ENCODE measurements around the gene C11orf42. TPM values are rescaled to one million over a fixed set of nuclear protein-coding genes. Genes with fewer than 3 reads are reported as not detected.

C11orf42 gene, protein sequence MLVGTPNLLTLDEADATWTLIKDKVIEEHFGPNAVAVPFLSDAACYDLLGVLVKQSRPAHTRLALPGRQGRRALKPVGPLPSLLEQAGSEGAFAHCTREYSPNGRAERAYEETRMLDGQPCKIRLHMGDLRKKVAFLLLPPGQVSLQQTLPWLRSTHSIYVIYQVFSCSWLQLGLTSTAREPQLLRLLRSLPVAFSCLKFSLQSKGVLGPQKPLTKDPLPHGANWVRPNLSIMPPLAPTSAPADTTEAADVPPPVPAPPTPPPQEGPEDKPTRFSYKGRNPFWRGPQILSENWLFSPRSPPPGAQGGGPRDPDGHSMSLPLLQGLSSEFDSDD
- not detected for total RNA-seq

DNA sequence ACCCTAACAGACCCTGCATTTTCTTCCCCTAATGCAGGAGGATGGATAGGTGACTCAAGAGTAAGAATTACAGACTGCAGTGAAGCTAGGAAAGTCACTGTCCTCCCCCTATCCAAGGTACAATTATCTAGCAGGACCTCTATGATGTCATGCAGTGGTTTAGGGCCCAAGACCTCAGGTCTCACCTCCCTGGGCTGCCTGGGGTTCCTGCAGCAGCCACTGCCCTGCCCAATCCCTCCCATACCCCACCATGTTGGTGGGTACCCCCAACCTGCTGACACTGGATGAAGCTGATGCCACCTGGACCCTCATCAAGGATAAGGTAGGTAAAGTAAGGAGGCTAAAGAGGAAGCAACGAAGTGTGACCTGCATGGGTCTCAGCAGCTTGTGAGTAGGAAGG is at the start of gene C11orf42:
Gene C11orf42, plus strand, starts transcription at position 192 of the 400 bp plus-strand sequence. Its CDS starts 59 bp downstream, at position 251.
- Histone ChIP-seq H3K27ac (no peak within 1 kb of the TSS), H3K4me3 (no peak within 1 kb of the TSS), H3K36me3 (no peaks in the 10 kb centered on the region), H3K4me1 (no peaks in the 10 kb centered on the region), H3K9me3 (no peaks in the 10 kb centered on the region), H3K27me3 (no peaks in the 10 kb centered on the region)
- no peak for TF ChIP-seq POLR2A (IDR thresholded peaks at IDR 0.05)
- TF ChIP-seq, protein P1, sequence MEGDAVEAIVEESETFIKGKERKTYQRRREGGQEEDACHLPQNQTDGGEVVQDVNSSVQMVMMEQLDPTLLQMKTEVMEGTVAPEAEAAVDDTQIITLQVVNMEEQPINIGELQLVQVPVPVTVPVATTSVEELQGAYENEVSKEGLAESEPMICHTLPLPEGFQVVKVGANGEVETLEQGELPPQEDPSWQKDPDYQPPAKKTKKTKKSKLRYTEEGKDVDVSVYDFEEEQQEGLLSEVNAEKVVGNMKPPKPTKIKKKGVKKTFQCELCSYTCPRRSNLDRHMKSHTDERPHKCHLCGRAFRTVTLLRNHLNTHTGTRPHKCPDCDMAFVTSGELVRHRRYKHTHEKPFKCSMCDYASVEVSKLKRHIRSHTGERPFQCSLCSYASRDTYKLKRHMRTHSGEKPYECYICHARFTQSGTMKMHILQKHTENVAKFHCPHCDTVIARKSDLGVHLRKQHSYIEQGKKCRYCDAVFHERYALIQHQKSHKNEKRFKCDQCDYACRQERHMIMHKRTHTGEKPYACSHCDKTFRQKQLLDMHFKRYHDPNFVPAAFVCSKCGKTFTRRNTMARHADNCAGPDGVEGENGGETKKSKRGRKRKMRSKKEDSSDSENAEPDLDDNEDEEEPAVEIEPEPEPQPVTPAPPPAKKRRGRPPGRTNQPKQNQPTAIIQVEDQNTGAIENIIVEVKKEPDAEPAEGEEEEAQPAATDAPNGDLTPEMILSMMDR (IDR thresholded peaks at IDR 0.05): no peak
- DNase-seq: no peak
- intact Hi-C loops (cut with DNase I; ENCODE audit: low total_unique reads): no loop called here

DNA sequence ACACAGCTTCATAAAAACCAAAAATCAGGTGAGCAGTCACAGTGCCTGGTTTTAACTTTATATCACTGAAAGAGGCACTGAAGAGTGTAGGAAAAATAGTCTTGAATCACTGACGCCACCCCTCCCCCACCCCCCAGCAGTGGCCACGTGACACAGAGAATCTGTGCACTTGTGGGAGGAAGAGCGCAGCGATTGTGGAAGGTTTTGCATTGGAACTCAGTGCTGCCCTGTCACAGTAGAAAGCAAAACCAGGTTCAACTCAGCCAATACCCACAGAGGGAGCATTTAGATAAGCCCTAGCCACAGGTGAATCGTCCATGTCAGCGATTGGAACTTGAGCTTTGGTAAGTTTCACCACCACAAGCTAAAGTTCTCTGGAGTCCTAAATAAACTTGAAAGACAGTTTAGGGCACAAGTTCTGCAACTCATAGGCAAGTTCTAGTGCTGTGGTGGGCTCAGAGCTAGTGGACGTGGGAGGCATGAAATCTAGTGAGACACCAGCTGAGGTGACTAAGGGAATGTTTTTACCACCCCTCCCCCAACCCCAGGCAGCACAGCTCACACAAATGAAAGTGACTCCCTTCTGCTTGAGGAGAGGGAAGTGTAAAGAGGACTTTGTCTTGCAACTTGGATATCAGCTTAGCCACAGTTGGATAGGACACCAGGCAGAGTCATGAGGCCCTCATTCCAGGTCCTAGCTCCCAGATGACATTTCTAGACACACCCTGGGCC is 48.6 kb upstream of the C11orf42 start:
- DNase-seq: no peak
- TF ChIP-seq POLR2A (IDR thresholded peaks at IDR 0.05): no peak
- TF ChIP-seq, protein P1 (IDR thresholded peaks at IDR 0.05): no peak
- no peaks in the 10 kb centered on the region for H3K9me3 ChIP-seq
- H3K27ac ChIP-seq: no peak overlapping the region
- no peak overlapping the region for H3K4me3 ChIP-seq
- intact Hi-C loops (cut with DNase I; ENCODE audit: low total_unique reads): no loop called here
- H3K36me3 ChIP-seq: no peaks in the 10 kb centered on the region
- no peaks in the 10 kb centered on the region for H3K27me3 ChIP-seq
- no peaks in the 10 kb centered on the region for H3K4me1 ChIP-seq

DNA sequence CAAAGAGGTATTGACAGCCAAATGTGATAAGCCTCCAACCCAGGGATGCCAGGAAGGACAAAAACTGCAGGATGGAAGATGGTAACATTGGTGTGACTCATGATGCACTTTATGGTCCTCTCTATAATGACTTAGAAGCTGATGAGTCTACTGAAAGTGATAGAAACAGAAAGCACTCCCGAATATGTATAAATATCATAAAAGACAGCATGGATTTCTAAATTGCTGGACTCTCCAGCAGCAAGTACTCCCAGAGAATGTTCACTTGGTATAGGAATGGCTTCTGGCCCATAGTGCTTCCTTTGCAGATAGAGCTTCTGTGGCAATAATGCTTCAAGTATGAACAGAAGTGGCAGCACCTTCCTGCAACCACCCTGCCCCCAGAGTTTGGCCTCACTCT is 35.1 kb upstream of the C11orf42 start, which contains the start of gene OR52B2:
Gene OR52B2, minus strand, starts transcription at position 101 of the 400 bp plus-strand sequence. Its CDS starts 0 bp downstream, at position 101.
- no peaks in the 10 kb centered on the region for H3K36me3 ChIP-seq
- no peaks in the 10 kb centered on the region for H3K4me1 ChIP-seq
- intact Hi-C loops (cut with DNase I; ENCODE audit: low total_unique reads): no loop called here
- no peaks in the 10 kb centered on the region for H3K9me3 ChIP-seq
- H3K27ac ChIP-seq: no peak within 1 kb of the TSS
- TF ChIP-seq, protein P1 (IDR thresholded peaks at IDR 0.05): no peak
- no peak for TF ChIP-seq POLR2A (IDR thresholded peaks at IDR 0.05)
- H3K4me3 ChIP-seq: no peak within 1 kb of the TSS
- H3K27me3 ChIP-seq: no peaks in the 10 kb centered on the region
- DNase-seq: no peak

DNA sequence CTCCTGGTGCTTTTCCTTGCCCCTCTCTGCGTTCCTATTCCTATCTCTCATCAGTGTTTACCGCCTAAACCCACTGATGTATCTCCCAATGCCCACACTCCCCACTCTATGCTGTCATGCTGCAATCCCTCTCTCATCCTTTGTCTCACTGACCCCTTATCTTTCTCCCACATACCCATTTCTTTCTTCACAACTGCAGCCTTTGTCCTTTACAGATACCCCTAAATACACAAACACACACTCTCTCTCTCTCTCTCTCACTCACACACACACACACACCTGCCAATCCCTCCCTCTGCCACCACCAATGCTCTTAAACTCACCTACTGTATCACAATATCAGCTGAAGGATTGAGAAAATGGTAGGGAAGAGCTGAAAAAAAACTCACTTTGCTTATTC is 29.9 kb upstream of the C11orf42 start:
- Histone ChIP-seq H3K4me1 (no peaks in the 10 kb centered on the region), H3K9me3 (no peaks in the 10 kb centered on the region), H3K36me3 (no peaks in the 10 kb centered on the region), H3K4me3 (no peak overlapping the region), H3K27me3 (no peaks in the 10 kb centered on the region), H3K27ac (no peak overlapping the region)
- intact Hi-C loops (cut with DNase I; ENCODE audit: low total_unique reads): no loop called here
- DNase-seq: no peak
- TF ChIP-seq POLR2A (IDR thresholded peaks at IDR 0.05): no peak
- TF ChIP-seq, protein P1 (IDR thresholded peaks at IDR 0.05): no peak

DNA sequence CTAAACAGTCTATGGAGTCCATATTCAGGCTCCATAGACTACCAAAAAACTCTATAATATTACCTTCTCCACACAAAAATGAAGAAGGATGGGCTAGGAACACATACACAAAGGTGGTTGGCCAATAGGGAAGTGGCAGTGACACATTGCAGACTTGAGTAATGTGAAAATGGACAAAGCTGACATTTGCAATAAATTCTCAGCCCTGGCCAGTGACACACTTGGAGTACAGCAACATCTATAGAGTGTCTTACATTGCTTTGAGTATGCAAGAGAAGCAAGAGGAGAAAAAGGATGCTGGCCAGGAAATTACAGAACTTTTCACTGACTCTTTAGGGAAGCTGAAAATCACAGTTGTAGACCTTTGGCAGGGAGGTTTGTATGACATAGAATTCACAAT is 13.6 kb upstream of the C11orf42 start:
- no peak for DNase-seq
- intact Hi-C loops (cut with DNase I; ENCODE audit: low total_unique reads): no loop called here

More for the DNA sequence above, 13.6 kb upstream of the C11orf42 start:
- TF ChIP-seq, protein P1 (IDR thresholded peaks at IDR 0.05): no peak
- TF ChIP-seq POLR2A (IDR thresholded peaks at IDR 0.05): no peak
- no peaks in the 10 kb centered on the region for H3K36me3 ChIP-seq
- no peaks in the 10 kb centered on the region for H3K27me3 ChIP-seq
- no peaks in the 10 kb centered on the region for H3K4me1 ChIP-seq
- no peak overlapping the region for H3K27ac ChIP-seq
- no peak overlapping the region for H3K4me3 ChIP-seq
- H3K9me3 ChIP-seq: no peaks in the 10 kb centered on the region
